Thyroid gland (tissue), 4 donors: ENCODE measurements around the gene ATRAID. TPM values are rescaled to one million over a fixed set of nuclear protein-coding genes. Genes with fewer than 3 reads are reported as not detected.

ENCODE experiments used
- DNase-seq, 2 donors: peaks; one replicate each; pipeline ENCODE4 v3.0.0-alpha.2; 2019
- H3K27ac ChIP-seq, 3 donors: fragments of 200-600 bp; sonication (generic); 1 replicate in 2 of 3; 2 replicates in 1 of 3; pipeline ENCODE4 v1.5.1; 2016 to 2019; ENCODE audit warnings: mild to moderate bottlenecking in 1 of 3, moderate library complexity in 1 of 3
- H3K27me3 ChIP-seq: fragments of 200-600 bp; sonication (generic); one replicate; pipeline ENCODE4 v1.5.1; 2019
- H3K36me3 ChIP-seq, 2 donors: fragments of 200-600 bp; sonication (generic); one replicate each; pipeline ENCODE4 v1.5.1; 2016 to 2019
- H3K4me1 ChIP-seq, 2 donors: fragments of 200-600 bp; sonication (generic); one replicate each; pipeline ENCODE4 v1.5.1; 2017 to 2019
- H3K4me3 ChIP-seq, 3 donors: fragments of 200-600 bp; sonication (generic); replicated peaks in 1 of 3; 1 replicate in 2 of 3; 2 replicates in 1 of 3; pipeline ENCODE4 v1.5.1; 2016; ENCODE audit warnings: mild to moderate bottlenecking in 1 of 3
- H3K9me3 ChIP-seq: fragments of 200-600 bp; sonication (generic); one replicate; pipeline ENCODE4 v1.5.1; 2017
- CTCF ChIP-seq, 6 experiments: fragments of 200-600 bp in 3 of 6; fragments of 450-650 bp in 3 of 6; sonication (generic) in 3 of 6; IDR thresholded peaks; one replicate each; pipeline ENCODE4 v1.5.1; 2016 to 2019; ENCODE audit warnings: antibody characterized with exemption in 6 of 6, mild to moderate bottlenecking in 2 of 6, inconsistent platforms in 1 of 6, moderate library complexity in 1 of 6
- POLR2A ChIP-seq, 2 donors: fragments of 450-650 bp; IDR thresholded peaks; one replicate each; pipeline ENCODE4 v1.6.1; 2017; ENCODE audit warnings: antibody characterized with exemption in 2 of 2, mild to moderate bottlenecking in 2 of 2, moderate library complexity in 1 of 2
- WGBS, 2 donors: methylation state at CpG; one replicate each; pipeline ENCODE4 v1.1.5; 2017; 5-methylcytosine and 5-hydroxymethylcytosine counted together
- intact Hi-C: fragments of 100-400 bp; cut with DNase I; formaldehyde crosslinking; loops from one replicate; pipeline ENCODE4 v1.15.1; 2023
- total RNA-seq, 4 donors: library from RNA; depleted of rRNA; stranded (reverse); fragments of >200 nt; gene quantifications; one replicate each; pipeline ENCODE4 v1.2.3, GENCODE V29; 2016

ATRAID gene
- total RNA-seq, 4 donors from 2014 or later = 149 to 345 (median 254) TPM

GRCh38 chr2:27204566-27204965 lies 7.3 kb upstream of the ATRAID start:
- H3K4me1 ChIP-seq = no peaks in the 10 kb centered on the region
- H3K4me3 ChIP-seq = no peak overlapping the region
- intact Hi-C loops = loop anchor here (10.0 kb wide), 1 partner anchor 240 kb away; no protein-coding TSS in a partner anchor
- WGBS, 2 donors = 93 to 100% methylated on average over 6 to 8 of the region's 8 CpGs
- no peaks in the 10 kb centered on the region for H3K9me3 ChIP-seq
- no peak overlapping the region for H3K27ac ChIP-seq
- no peak for DNase-seq
- TF ChIP-seq CTCF (IDR thresholded peaks at IDR 0.05) (no peak), POLR2A (IDR thresholded peaks at IDR 0.05) (no peak)
- H3K36me3 ChIP-seq = peaks cover 0 to 22% of the 10 kb centered on the region in 2 donors
- no peaks in the 10 kb centered on the region for H3K27me3 ChIP-seq

GRCh38 chr2:27205206-27205605 lies 6.6 kb upstream of the ATRAID start:
- no peak for DNase-seq
- Histone ChIP-seq H3K36me3 (peaks cover 0 to 19% of the 10 kb centered on the region in 2 donors), H3K27ac (no peak overlapping the region), H3K27me3 (no peaks in the 10 kb centered on the region), H3K9me3 (no peaks in the 10 kb centered on the region), H3K4me1 (no peaks in the 10 kb centered on the region), H3K4me3 (no peak overlapping the region)
- TF ChIP-seq POLR2A (IDR thresholded peaks at IDR 0.05) (no peak), CTCF (IDR thresholded peaks at IDR 0.05) (no peak)
- WGBS, 2 donors = 89 to 94% methylated on average over 8 of the region's 8 CpGs
- intact Hi-C loops = loop anchor here (5.0 to 10.0 kb wide), 2 partner anchors 68 to 240 kb away; partner anchors contain the start of gene PRR30

GRCh38 chr2:27206346-27206745 lies 5.5 kb upstream of the ATRAID start:
- no peaks in the 10 kb centered on the region for H3K9me3 ChIP-seq
- no peak overlapping the region for H3K27ac ChIP-seq
- 96 to 98% methylated on average over 6 of the region's 6 CpGs for WGBS, 2 donors
- peaks cover 0 to 19% of the 10 kb centered on the region in 2 donors for H3K36me3 ChIP-seq
- H3K4me1 ChIP-seq = peaks cover 4 to 5% of the 10 kb centered on the region in 2 donors
- no peak overlapping the region for H3K4me3 ChIP-seq
- DNase-seq = no peak
- TF ChIP-seq CTCF (IDR thresholded peaks at IDR 0.05) (no peak), POLR2A (IDR thresholded peaks at IDR 0.05) (no peak)
- no peaks in the 10 kb centered on the region for H3K27me3 ChIP-seq
- intact Hi-C loops = loop anchor here (5.0 to 10.0 kb wide), 2 partner anchors 69 to 242 kb away; partner anchors contain the start of gene PRR30

- intact Hi-C loops = loop anchor here (5.0 to 10.0 kb wide), 2 partner anchors 71 to 244 kb away; partner anchors contain the start of gene PRR30
- no peak overlapping the region for H3K27ac ChIP-seq
- no peak for DNase-seq
- no peaks in the 10 kb centered on the region for H3K27me3 ChIP-seq
- H3K36me3 ChIP-seq = peaks cover 0 to 15% of the 10 kb centered on the region in 2 donors
- peaks cover 10 to 13% of the 10 kb centered on the region in 2 donors for H3K4me1 ChIP-seq
- no peaks in the 10 kb centered on the region for H3K9me3 ChIP-seq
- no peak overlapping the region for H3K4me3 ChIP-seq
- no peak for TF ChIP-seq POLR2A (IDR thresholded peaks at IDR 0.05)
- TF ChIP-seq CTCF (IDR thresholded peaks at IDR 0.05) = no peak
- WGBS, 2 donors = 87 to 88% methylated on average over 4 of the region's 4 CpGs
Observed at GRCh38 chr2:27208486-27209050, 3.3 kb upstream of the ATRAID start.

- H3K27ac ChIP-seq = no peak overlapping the region
- no peaks in the 10 kb centered on the region for H3K9me3 ChIP-seq
- H3K4me3 ChIP-seq = no peak overlapping the region
- H3K4me1 ChIP-seq = peaks cover 10 to 14% of the 10 kb centered on the region in 2 donors
- intact Hi-C loops = loop anchor here (5.0 to 10.0 kb wide), 2 partner anchors 73 to 245 kb away; partner anchors contain the start of gene PRR30
- peaks cover 0 to 10% of the 10 kb centered on the region in 2 donors for H3K36me3 ChIP-seq
- TF ChIP-seq CTCF (IDR thresholded peaks at IDR 0.05) = no peak
- TF ChIP-seq POLR2A (IDR thresholded peaks at IDR 0.05) = no peak
- DNase-seq = no peak
- 86 to 89% methylated on average over 6 of the region's 6 CpGs for WGBS, 2 donors
- no peaks in the 10 kb centered on the region for H3K27me3 ChIP-seq
Observed at GRCh38 chr2:27209621-27210401, 2.0 kb upstream of the ATRAID start.
